CD4-positive, alpha-beta T cell treated with Interleukin-2 at 100 ng/mL for 4 hours (primary cell): ENCODE data around the gene MBNL2.
A peak's percentile ranks its signal among the peaks of the same experiment; 100 is the strongest.

Source experiments
- DNase-seq: peaks from one replicate; pipeline ENCODE4 v3.0.0-alpha.2; 2020; ENCODE audit warnings: low spot score

Gene MBNL2

DNA sequence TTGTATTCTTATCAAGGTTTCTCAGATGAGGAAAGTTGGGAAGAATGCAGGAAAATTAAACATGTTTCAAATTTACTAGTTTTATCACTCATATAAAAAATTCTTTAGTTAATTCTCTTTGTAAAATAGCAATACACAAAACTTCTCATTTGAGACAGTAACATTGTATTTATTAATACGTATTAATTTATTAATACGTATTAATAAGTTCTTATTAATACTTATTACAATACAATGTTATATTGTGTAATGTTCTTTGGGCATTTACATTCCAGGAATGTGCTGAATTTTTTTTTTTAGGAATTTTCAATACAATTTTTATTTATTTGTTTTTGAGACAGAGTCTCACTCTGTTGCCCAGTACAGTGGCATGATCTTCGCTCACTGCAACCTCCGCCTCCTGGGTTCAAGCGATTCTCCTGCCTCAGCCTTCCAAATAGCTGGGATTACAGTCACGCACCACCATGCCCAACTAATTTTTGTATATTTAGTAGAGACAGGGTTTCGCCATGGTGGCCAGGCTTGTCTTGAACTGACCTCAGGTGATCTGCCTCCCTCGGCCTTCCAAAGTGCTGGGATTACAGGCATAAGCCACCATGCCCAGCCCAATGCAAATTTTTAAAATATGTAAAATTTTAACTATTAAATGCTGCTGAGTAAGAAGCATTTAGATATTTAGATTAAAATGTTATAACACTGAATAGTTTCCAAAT, 31.6 kb downstream of the MBNL2 start:
- DNase-seq = no peak

DNA sequence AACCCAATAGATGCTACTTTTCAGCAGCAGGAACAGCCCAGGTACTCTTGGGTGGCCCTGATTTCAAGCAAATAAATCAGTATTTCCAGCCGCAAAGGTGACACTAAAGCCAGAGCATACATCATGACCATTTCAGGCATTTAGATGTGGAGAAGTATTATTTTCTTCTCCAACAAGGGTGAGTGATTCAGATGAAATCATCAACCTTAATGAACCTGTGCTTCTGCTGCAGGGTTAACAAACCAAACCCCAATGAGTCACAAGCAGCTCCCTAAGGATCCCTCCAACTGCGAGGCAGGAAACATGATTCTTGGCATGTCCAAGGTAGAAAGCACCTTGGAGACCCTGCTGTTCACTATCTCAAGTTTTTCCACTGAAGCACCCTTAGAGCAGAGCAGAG, 32.7 kb downstream of the MBNL2 start:
- DNase-seq = no peak

DNA sequence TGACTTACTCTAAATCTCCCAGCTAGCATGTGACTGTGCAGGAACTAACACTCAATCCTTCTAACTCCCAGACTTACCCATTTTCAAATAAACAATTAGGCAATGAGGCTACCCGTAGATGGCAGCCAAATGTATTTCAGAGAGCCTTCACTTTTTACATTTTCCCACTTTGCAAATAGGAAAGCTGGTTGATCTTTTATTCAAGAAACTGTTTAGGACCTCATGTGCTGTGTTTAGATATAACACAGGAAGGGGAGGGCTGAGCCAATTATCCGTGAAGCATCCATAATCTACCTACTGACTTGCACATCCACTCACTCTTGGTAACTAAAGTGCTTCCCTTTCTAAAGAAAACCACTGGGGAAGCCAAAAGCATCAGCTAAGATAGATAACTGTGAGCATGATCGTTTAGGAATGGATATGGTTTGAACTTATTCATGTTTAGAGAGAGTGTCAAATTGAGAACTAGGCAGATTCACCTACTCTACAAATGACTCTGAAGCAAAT, 33.4 kb downstream of the MBNL2 start:
- no peak for DNase-seq

DNA sequence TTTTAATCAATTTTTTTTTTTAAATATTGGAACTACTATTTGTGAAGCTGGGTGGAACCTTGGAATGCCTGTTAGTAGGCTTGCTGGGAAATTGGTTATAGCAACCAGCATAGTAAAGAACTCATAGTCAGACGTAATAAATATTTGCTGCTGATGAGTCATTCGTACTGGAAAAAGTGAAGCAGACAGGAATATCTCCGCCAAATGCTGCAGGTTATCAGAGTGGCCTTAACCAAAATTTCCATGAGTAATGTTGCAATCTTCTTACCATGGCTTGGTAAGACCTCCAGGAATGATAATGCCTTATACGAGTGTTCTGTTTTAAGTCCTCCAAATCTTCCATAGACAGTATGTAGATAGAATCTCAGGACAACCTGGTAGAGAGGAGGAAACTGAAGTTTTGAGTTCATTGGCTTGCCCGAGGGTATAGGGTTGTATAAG, 34.2 kb downstream of the MBNL2 start:
- no peak for DNase-seq

DNA sequence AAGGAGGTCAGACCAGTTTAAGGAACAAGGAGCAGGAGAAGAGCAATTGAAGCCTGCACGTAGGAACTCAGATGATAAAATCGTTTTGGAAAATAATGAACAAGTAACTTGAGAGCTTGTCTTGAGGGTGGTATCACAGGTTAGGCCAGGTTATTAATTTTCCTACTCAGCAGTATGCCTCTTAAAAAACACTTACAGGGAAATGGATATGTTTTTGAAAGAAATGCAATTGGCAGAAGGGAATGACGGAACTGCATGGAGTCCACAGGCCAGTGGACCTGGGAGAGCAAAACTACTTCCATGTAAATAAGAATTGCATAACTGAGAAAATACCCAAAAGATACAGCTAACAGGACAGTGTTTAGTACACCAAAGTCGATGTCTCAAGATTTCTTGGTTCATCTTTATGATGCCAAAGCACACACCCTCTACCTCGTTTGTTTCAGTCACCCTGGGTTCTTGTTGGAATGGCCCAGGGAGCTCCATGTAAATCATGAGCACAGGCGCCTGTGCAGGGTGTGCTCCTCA, 35.2 kb downstream of the MBNL2 start:
- DNase-seq = no peak

DNA sequence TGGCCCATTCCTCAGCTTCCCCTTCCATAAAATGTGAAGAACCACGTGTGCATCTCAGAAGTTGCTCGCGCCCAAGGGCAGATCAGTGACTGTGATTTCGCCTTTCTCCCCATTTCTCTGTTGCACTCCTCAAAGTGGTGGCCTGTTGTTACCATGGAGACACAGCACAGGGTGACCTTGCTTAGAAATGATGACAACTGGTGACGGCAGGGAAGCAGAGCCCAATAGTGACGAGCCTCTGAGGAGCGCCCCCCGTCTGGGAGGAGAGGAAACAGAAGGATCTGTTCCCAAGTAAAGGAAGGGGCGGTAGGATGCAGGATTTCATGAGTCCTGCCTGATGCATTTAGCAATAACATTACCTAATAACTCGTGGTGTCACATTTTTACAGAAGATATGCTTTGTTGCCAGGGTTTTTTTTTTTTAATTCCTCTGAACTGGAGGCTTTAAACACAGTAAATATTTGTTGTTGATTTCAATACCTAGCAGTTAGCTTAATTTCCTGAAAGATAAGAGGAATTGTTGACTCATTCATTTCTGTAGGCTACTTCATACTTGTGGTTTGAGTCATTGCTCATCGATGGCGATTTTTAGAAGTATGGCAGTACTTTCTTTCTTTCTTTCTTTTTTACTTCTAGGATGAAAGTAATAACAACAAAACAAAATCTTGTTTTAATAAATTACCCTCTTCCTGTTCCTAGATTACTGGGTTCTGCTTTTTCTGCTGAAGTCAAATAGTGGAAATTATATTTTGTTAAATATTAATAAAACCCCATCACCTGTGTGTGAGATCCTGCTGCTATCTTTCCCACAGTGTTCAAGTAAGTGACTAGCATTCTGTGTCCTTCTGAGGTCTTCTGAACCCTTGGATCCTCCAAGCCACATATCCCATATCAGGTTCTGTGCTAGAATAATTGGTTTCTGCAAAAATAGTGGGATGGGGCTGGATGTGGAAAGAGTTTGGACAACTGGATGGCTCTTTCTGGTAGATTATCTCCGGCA, 36.0 kb downstream of the MBNL2 start:
- DNase-seq = peak; percentile 63

DNA sequence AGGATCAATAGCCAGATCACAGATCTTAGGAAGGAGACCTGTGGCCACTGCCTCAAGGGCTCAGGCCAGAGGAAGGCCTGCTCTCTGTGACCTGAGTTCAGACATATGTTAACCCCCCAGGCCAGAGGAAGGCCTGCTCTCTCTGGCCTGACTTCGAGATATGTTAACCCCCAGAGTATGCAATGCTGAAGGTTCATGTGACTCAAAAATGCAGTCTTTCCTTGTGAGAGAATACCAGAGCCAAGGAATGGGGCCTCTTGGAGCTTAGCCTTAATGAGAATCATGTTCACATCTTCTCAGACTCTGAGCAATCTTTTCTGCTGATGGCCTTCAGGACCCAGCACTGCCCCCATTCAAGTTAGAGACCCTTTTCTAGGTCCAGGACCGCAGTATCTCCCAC, 36.7 kb downstream of the MBNL2 start:
- DNase-seq = no peak

DNA sequence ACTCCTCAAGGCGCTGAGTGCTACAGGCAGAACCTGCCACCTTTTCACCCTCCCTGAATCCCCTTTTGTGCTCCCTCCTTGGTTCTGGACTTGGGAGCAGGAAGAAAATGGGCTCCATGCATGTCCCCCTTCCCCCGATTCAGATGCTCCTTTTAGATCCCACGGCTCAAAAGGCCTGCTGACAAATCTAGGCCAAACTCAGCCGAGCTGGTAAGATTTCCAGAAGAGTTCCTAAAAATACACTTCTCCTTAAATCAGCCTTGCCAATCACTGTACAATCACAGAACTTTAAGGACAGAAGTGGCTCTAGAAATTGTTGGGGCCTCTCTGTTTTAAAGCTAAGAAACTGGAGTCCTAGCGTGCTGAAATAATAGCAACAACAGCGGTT, 37.3 kb downstream of the MBNL2 start:
- no peak for DNase-seq

DNA sequence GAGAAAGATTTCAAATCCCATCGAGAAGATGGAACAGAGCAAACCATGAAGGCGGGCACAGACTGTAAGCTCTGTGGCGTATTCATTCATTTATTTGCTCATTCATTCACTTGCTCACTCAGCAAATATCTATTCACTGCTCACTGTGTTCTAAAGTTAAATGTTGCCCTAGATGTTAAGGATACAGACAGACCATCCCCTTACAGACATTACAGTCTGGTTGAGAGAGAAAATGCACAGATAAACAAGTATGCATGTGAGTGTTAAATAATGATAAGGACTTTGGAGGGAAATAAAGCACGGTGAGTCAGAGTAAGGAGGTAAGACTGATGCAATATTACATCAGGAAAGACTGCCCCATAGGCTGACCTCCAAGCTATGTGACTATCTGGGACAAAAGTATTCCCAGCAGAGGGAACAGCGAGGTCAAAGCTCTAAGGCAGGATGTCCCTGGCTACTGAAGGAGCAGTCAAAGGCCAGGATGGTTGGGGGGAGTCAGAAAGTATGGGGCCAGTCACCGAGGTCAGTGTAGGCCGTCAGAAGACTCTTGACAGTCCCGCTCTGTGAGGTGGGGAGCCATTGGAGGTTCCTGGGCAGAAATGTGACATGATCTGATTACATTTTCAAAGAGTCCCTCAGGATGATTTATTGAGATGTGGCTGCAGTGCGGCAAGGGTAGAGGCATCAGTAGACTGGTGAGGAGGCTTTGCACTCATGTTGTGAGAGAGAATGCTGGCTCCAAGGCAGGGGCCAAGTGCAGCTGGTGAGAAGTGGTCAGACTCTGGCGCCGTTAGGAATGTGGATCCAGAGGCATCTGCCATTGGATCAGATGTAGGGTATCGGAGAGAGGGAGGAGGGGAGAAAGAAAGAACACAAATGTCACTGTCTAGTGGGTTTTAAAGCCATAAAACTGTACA, 37.9 kb downstream of the MBNL2 start:
- DNase-seq = no peak

DNA sequence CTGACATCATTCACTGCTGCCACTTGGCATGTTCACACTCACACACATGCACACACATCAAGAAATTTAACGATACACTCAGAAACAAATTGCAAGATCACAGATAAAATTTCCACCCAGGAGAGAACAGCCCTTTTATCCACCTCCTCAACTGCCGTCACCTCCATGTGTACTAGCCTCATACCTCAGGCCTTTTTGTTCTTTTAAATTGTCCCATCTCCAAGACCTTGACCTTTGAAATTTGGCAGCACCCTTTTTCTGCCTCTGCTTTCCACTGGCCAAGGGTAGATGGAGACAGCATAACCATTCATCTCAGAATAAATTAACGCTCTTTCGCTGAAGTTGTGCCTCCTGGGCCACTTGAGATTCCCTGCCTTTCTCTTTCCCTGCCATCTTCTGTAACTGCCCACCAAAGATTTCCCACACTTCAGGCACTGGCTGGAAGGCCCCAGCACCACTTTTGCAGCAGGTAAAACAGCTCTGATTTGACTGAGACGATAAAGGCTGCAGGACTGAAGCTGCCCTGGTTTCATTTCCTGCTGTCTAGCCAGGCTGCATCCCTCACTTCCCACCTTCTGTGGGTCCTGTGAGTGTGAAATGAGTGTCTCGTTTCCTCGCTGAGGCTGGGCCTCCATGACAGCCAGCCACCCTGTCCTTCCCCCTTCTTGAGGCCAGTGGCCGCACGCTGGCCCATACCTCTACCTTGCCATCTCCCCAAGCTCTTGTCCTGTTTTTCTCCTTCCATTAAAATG, 39.3 kb downstream of the MBNL2 start:
- peak; percentile 46 for DNase-seq

DNA sequence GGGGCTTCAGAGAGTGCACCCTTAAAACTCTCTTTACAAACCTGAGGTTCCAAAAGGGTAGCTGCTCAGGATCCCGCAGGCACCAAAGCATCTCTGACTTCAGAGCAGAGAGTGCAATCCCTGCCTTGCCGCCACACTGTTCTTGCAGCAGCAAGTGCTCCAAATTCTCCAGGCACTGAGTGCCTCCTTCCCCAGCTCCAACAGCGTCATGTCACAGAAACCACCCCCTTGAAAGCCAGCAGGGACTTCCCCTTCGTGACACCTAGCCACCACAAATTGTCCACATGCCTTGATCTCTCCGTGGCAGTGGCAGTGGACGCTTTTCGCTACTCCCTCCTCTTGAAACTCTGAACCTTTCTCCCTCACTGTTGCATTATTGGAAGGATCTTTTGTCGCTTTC, 39.9 kb downstream of the MBNL2 start:
- peak; percentile 13 for DNase-seq

DNA sequence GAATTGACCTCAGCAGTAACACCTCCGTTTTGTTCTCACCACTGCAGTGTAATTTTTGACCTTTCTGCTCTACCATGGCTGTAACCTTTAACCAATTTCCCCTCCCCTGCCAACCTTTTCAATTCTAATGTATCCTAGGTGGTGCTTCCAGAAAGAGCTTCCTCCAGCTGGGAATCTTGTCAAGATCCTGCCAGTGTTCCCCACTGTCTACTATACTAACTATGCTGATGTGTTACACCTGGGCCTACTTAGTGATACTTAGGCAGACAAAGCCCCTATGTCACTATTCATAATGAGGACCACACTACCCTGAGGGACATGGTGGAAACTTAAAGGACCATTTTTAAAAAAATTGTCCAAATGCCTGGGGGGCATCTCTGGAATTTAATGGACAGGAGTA, 41.0 kb downstream of the MBNL2 start:
- no peak for DNase-seq

DNA sequence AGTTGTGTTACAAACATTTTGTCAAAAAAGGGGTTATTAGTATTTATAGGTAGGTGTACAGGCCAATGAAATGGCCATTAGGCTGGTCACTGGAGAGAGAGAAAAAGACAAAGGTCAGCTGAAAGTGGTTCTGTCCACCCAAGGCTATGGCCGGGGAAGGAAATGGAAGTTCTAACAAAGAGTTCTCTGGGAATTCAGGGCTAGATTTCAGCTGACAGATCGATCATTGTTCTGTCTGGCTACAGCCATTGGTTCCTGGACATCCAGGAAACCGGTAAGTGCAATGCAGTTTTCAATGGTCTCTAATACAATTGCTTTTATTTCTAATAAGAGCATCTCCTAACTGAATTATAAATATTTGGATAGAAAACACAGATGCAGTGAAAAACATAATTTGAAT, 42.5 kb downstream of the MBNL2 start:
- DNase-seq = no peak

DNA sequence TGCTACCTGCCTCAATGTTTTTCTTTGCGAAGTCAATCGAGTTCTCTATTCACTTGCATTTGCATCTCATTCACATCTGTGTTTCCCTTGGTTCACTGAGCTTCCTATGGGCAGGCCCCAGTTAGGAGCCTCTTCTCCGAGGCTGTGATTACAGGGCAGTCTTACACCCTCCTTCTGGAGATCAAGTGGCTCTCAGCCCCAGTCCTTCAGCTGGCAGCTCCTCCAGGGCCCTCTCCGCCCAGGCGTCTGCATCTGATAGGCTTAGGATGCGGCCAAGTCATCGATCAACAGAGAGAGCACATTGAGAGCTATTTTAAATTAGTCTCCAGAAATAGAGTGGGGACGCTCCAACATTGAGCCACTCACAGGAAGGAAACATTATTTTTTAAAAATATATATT, 44.2 kb downstream of the MBNL2 start:
- DNase-seq = no peak

DNA sequence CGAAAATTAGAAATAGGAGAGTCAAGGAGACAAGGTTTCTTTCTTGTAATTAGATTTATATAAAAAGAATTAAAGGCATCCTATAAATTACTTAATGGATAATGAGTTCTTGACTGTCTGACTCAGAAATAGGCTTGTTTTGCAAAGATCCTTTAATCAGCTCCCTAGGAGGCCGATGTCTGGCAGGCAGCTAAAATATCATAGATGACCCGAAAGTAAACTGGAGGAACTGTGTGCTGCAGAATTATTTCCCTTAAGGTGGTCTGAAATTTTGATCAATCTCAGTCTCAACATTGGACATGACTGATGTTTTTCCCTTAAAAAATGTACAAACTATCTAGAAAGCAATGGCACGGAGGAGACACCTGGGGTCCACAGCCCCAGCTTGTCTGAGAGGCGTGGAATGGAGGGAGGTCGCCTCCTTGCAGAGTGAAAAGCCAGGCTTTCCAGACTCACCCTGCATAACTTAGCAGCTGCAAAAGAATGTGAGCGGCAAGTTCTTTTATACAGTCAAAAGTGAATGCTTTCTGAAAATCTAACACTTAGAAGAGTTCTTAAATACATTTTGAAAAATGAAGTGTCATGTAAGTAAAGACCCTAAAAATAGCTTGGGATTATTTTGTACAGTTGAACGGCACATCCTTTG, 44.8 kb downstream of the MBNL2 start:
- DNase-seq = no peak

DNA sequence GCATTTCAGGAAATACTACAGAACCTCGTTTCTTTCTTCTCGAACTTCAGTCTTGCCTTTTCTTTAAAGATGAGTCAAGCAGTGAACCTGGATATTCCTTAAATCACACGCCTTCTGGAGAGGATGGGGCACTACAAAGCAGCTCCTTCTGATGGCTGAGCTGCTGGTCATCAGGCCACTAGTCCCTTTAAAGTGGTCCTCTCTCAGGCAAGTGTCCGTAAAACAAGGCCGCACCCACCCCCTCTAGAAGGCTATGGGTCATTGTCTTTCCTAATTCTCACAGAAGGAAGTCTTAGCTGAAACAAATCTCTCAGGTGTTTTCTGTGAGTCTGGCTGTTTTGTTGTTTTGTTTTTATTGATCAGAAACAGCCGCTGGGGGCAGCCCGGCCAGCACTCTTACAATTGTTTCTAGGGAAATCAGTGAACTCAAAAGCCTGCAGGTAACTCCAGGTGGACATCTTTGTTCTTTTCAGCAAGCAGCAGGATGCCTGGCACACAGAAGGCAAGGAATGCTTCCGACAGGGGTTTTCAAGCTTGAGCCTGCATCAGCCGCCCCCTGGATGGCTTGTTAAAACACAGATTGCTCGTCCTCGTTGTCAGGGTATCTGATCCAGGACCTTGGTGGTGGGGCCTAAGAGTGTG, 45.4 kb downstream of the MBNL2 start:
- no peak for DNase-seq

DNA sequence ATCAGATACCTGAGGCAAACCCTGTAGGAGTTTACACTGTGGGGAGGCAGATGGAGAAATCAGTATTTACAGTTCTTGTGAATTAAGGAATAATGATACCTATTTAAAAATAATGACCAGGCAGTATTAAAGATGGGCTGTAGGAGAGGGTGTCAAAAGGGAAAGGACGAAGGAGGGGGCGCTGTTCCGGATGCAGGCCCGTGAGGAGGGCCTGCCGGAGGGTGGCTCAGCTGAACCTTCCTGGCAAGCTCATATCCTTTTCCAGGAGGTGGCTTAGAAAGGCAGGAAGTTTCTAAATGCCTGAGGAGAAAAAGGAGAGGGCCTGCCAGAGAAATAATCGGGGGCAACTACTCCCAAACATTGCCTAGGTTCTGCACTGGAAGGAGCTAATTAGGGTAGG, 46.6 kb downstream of the MBNL2 start:
- DNase-seq = no peak

DNA sequence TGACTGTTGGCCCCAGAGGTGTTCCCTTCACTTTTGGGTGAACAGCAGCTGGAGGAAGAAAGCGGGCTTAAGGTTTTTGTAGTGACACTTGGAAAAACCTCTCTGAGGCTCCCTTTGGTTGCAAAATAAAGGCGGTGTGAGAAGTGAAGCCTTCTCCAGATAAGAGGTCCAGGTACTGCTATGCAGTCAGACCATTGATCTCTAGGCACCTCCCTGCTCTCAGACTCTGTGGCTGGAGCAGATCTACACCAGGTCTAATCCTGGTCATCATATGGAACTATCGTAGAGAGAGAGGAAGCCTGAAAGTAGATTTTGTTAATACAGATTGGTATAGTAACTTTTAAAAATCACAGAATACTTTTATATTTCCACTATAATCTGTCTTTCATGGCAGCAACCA, 47.5 kb downstream of the MBNL2 start:
- no peak for DNase-seq

DNA sequence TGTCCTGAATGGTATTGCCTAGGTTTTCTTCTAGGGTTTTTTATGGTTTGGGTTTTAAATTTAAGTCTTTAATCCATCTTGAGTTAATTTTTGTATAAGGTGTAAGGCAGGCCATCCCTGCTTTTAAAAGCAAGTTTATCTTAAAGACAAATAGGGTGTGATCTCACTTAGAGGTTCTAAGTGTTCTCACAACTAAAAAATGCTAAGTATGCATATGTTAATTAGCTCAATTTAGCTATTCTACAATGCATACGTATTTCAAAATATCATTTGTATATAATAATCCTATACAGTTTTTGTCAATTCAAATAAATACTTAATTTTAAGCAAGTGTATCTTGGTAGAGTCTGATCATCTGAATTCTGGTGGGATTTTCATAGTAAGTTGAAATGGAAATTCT, 50.4 kb downstream of the MBNL2 start:
- DNase-seq = no peak

DNA sequence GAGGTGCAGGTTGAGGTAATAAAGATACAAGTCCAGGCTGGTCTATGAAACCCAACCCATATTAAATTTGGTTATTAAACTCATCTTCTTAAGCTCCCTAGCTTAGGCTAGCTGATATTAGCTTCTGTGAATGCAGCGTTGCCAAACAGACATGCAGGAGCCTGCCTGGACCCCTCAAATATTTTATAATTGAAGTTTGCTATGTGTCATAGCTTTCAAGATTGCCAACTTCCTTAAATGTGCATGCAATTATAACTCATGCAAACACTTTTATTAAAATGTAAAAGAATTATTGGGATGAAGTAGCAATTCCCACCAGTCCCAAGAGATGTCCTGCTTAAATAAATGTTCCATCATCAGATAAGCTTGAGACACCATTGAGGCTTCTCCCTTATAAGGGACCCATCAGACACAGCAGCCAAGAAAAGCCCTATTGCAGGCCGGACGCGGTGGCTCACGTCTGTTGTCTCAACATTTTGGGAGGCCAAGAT, 51.3 kb downstream of the MBNL2 start:
- no peak for DNase-seq
